CD4-positive, CD25-positive, alpha-beta regulatory T cell (primary cell): ENCODE data around the gene TYW3. TPM values are rescaled to one million over a fixed set of nuclear protein-coding genes. Genes with fewer than 3 reads are reported as not detected.

Experiments
- ATAC-seq, 2 donors: fragments of 150-1000 bp; cut with Tn5 transposase; one replicate each; pipeline ENCODE4 v1.10.0; 2021; ENCODE audit warnings: low read depth in 2 of 2, moderate number of reproducible peaks in 2 of 2, moderate library complexity in 1 of 2
- DNase-seq, 3 donors: peaks; one replicate each; pipeline versions ENCODE4 v3.0.0 to v3.0.0-alpha.2; 2012 to 2022; ENCODE audit warnings: mixed read lengths in 1 of 3
- H3K27ac ChIP-seq: one replicate; pipeline ENCODE4 v1.7.0; 2013; ENCODE audit warnings: mild to moderate bottlenecking, low read length; ENCODE audit not compliant: insufficient read depth, poor library complexity, severe bottlenecking
- H3K27me3 ChIP-seq: one replicate; pipeline ENCODE4 v1.7.0; 2013; ENCODE audit warnings: low read length; ENCODE audit not compliant: control insufficient read depth, insufficient read depth
- H3K36me3 ChIP-seq: one replicate; pipeline ENCODE4 v1.7.0; 2013; ENCODE audit warnings: mild to moderate bottlenecking, low read length, moderate library complexity; ENCODE audit not compliant: control insufficient read depth, insufficient read depth
- H3K4me1 ChIP-seq: 2 replicates; pipeline ENCODE4 v1.7.0; 2013; ENCODE audit warnings: mild to moderate bottlenecking, low read length; ENCODE audit not compliant: insufficient read depth, control insufficient read depth, poor library complexity, severe bottlenecking
- H3K4me3 ChIP-seq: one replicate; pipeline ENCODE4 v1.7.0; 2013; ENCODE audit warnings: low read depth, mild to moderate bottlenecking, low read length, moderate library complexity
- H3K9me3 ChIP-seq, 2 experiments: 1 replicate in 1 of 2; 2 replicates in 1 of 2; pipeline ENCODE4 v1.7.0; 2013; ENCODE audit warnings: low read length in 2 of 2, mild to moderate bottlenecking in 1 of 2, moderate library complexity in 1 of 2; ENCODE audit not compliant: control insufficient read depth in 2 of 2
- H3K27ac Mint-ChIP-seq, 3 donors: one replicate each; pipeline ENCODE4 v1.8.0; 2020 to 2022; ENCODE audit warnings: mild to moderate bottlenecking in 3 of 3, mixed read lengths in 3 of 3, moderate library complexity in 2 of 3
- H3K27me3 Mint-ChIP-seq: one replicate; pipeline ENCODE4 v1.8.0; 2022; ENCODE audit warnings: mild to moderate bottlenecking, mixed read lengths
- H3K36me3 Mint-ChIP-seq: one replicate; pipeline ENCODE4 v1.8.0; 2020; ENCODE audit warnings: mixed read lengths
- H3K4me1 Mint-ChIP-seq, 4 donors: one replicate each; pipeline ENCODE4 v1.8.0; 2020 to 2022; ENCODE audit warnings: mixed read lengths in 4 of 4, mild to moderate bottlenecking in 1 of 4
- H3K4me3 Mint-ChIP-seq, 4 donors: one replicate each; pipeline ENCODE4 v1.8.0; 2020 to 2022; ENCODE audit warnings: mild to moderate bottlenecking in 4 of 4, mixed read lengths in 4 of 4, moderate library complexity in 3 of 4
- H3K9me3 Mint-ChIP-seq, 7 donors: one replicate each; pipeline ENCODE4 v1.8.0; 2020 to 2022; ENCODE audit warnings: mixed read lengths in 7 of 7, mild to moderate bottlenecking in 3 of 7, moderate library complexity in 2 of 7
- polyA plus RNA-seq, 4 donors: library from polyadenylated mRNA; unstranded; fragments of 300-500 nt; fragmentation: Illumina TruSeq; gene quantifications; one replicate each; pipeline ENCODE4 v1.2.3, GENCODE V29; 2021
- total RNA-seq: library from RNA; stranded (reverse); gene quantifications from one replicate; pipeline ENCODE4 v1.2.3, GENCODE V29; 2022

The TYW3 gene
- total and polyA plus RNA-seq, 5 donors from 2014 or later, result 6.1 to 11.4 (median 9.7) TPM

- Histone ChIP-seq H3K27me3 (no peaks in the 10 kb centered on the region), H3K36me3 (peaks cover 50% of the 10 kb centered on the region), H3K27ac (no peak overlapping the region), H3K4me1 (no peaks in the 10 kb centered on the region), H3K4me3 (no peak overlapping the region), H3K9me3 (no peaks in the 10 kb centered on the region)
- no peak for DNase-seq
- Mint-ChIP-seq H3K36me3 (peaks cover 32% of the 10 kb centered on the region), H3K4me1 (peaks cover 0 to 7% (median 1%) of the 10 kb centered on the region in 4 donors), H3K9me3 (peaks cover 0 to 2% (median 0%) of the 10 kb centered on the region in 7 donors), H3K27ac (no peak overlapping the region), H3K4me3 (no peak overlapping the region), H3K27me3 (no peaks in the 10 kb centered on the region)
- ATAC-seq, result no peak
Measured at GRCh38 chr1:74715236-74715502, 17.8 kb upstream of the TYW3 start.

- DNase-seq (no peak), ATAC-seq (no peak)
- no peak overlapping the region for H3K4me3 ChIP-seq
- peaks cover 56% of the 10 kb centered on the region for H3K36me3 ChIP-seq
- H3K4me1 ChIP-seq, result no peaks in the 10 kb centered on the region
- H3K9me3 ChIP-seq, result no peaks in the 10 kb centered on the region
- Mint-ChIP-seq H3K4me3 (no peak overlapping the region), H3K27ac (no peak overlapping the region), H3K9me3 (peaks cover 0 to 2% (median 0%) of the 10 kb centered on the region in 7 donors), H3K4me1 (peaks cover 0 to 3% (median under 1%) of the 10 kb centered on the region in 4 donors), H3K36me3 (peaks cover 32% of the 10 kb centered on the region), H3K27me3 (no peaks in the 10 kb centered on the region)
- no peak overlapping the region for H3K27ac ChIP-seq
- no peaks in the 10 kb centered on the region for H3K27me3 ChIP-seq
Measured at GRCh38 chr1:74715806-74716205, 17.1 kb upstream of the TYW3 start.

GRCh38 chr1:74716822-74717221 is 16.1 kb upstream of the TYW3 start:
- H3K4me3 Mint-ChIP-seq, result no peak overlapping the region
- no peak for DNase-seq
- Histone ChIP-seq H3K36me3 (peaks cover 63% of the 10 kb centered on the region), H3K27ac (no peak overlapping the region), H3K27me3 (no peaks in the 10 kb centered on the region), H3K4me3 (no peak overlapping the region), H3K9me3 (no peaks in the 10 kb centered on the region), H3K4me1 (no peaks in the 10 kb centered on the region)
- H3K27me3 Mint-ChIP-seq, result no peaks in the 10 kb centered on the region
- peaks cover 36% of the 10 kb centered on the region for H3K36me3 Mint-ChIP-seq
- H3K27ac Mint-ChIP-seq, result no peak overlapping the region
- no peaks in the 10 kb centered on the region for H3K9me3 Mint-ChIP-seq
- ATAC-seq, result no peak
- H3K4me1 Mint-ChIP-seq, result peaks cover 0 to 8% (median 2%) of the 10 kb centered on the region in 4 donors

- Histone ChIP-seq H3K36me3 (peaks cover 68% of the 10 kb centered on the region), H3K27me3 (no peaks in the 10 kb centered on the region), H3K27ac (no peak overlapping the region), H3K9me3 (no peaks in the 10 kb centered on the region), H3K4me1 (no peaks in the 10 kb centered on the region), H3K4me3 (no peak overlapping the region)
- no peak overlapping the region for H3K27ac Mint-ChIP-seq
- H3K4me3 Mint-ChIP-seq, result no peak overlapping the region
- H3K9me3 Mint-ChIP-seq, result no peaks in the 10 kb centered on the region
- peaks cover 2 to 9% (median 6%) of the 10 kb centered on the region in 4 donors for H3K4me1 Mint-ChIP-seq
- no peak for DNase-seq
- peaks cover 37% of the 10 kb centered on the region for H3K36me3 Mint-ChIP-seq
- no peak for ATAC-seq
- H3K27me3 Mint-ChIP-seq, result no peaks in the 10 kb centered on the region
Measured at GRCh38 chr1:74717626-74718025, 15.3 kb upstream of the TYW3 start.

- H3K4me1 Mint-ChIP-seq, result peaks cover 14 to 42% (median 34%) of the 10 kb centered on the region in 4 donors
- peaks cover 33% of the 10 kb centered on the region for H3K36me3 ChIP-seq
- no peak overlapping the region for H3K27ac ChIP-seq
- ATAC-seq, result no peak
- H3K9me3 ChIP-seq, result peaks cover 0 to 9% of the 10 kb centered on the region in 2 experiments
- H3K36me3 Mint-ChIP-seq, result peaks cover 62% of the 10 kb centered on the region
- peaks cover 0 to 25% (median 3%) of the 10 kb centered on the region in 7 donors for H3K9me3 Mint-ChIP-seq
- no peak for DNase-seq
- H3K4me3 Mint-ChIP-seq, result no peak overlapping the region
- H3K4me1 ChIP-seq, result no peaks in the 10 kb centered on the region
- no peak overlapping the region for H3K4me3 ChIP-seq
- no peaks in the 10 kb centered on the region for H3K27me3 ChIP-seq
- no peak overlapping the region for H3K27ac Mint-ChIP-seq
- no peaks in the 10 kb centered on the region for H3K27me3 Mint-ChIP-seq
Measured at GRCh38 chr1:74726063-74726462, 6.9 kb upstream of the TYW3 start.

GRCh38 chr1:74728736-74729135 is 4.2 kb upstream of the TYW3 start:
- no peak for DNase-seq
- H3K27ac Mint-ChIP-seq, result peak overlapping the region in 1 of 3 donors; percentile 51
- Histone ChIP-seq H3K27me3 (no peaks in the 10 kb centered on the region), H3K4me1 (peaks cover 11% of the 10 kb centered on the region), H3K4me3 (no peak overlapping the region), H3K27ac (no peak overlapping the region), H3K9me3 (peaks cover 0 to 9% of the 10 kb centered on the region in 2 experiments), H3K36me3 (peaks cover 12% of the 10 kb centered on the region)
- peaks cover 12 to 59% (median 34%) of the 10 kb centered on the region in 4 donors for H3K4me1 Mint-ChIP-seq
- peaks cover 46% of the 10 kb centered on the region for H3K36me3 Mint-ChIP-seq
- peak overlapping the region in 2 of 4 donors; percentile 46 to 72 for H3K4me3 Mint-ChIP-seq
- no peaks in the 10 kb centered on the region for H3K27me3 Mint-ChIP-seq
- peaks cover 0 to 25% (median 2%) of the 10 kb centered on the region in 7 donors for H3K9me3 Mint-ChIP-seq
- no peak for ATAC-seq

GRCh38 chr1:74729741-74730478 is 3.0 kb upstream of the TYW3 start:
- Mint-ChIP-seq H3K27ac (peak overlapping the region; percentile 5 to 80 (median 51)), H3K27me3 (no peaks in the 10 kb centered on the region), H3K4me1 (peaks cover 20 to 67% (median 42%) of the 10 kb centered on the region in 4 donors), H3K9me3 (peaks cover 0 to 25% (median 2%) of the 10 kb centered on the region in 7 donors), H3K36me3 (peaks cover 34% of the 10 kb centered on the region), H3K4me3 (peak overlapping the region; percentile 42 to 72 (median 50))
- Histone ChIP-seq H3K27ac (no peak overlapping the region), H3K4me1 (peaks cover 23% of the 10 kb centered on the region), H3K36me3 (peaks cover 8% of the 10 kb centered on the region), H3K4me3 (peak overlapping the region; percentile 2), H3K27me3 (no peaks in the 10 kb centered on the region), H3K9me3 (peaks cover 0 to 9% of the 10 kb centered on the region in 2 experiments)
- ATAC-seq, result no peak
- DNase-seq, result peak in 1 of 3 donors; percentile 24
